ENCODE measurements around the gene CCM2L.
A peak's percentile ranks its signal among the peaks of the same experiment; 100 is the strongest.

Gene CCM2L

DNA sequence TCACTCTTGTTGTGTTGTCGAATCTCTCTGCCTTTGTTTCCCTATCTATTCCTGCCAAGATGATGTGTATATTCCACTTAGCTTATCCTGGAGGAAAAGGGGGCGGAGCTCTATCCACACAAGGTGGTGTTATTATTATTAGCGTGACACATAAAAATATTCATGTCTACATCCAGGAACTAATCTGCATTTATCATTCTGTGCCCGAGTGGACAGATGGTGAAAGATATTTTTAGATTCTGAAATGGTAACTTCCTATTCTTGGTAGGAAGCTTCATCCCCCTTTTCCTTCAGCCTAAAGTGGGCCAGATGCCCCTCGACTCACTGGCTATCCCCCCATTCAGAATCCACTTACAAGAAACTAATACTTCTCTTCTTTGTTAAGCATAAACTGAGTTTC, 40.2 kb upstream of the CCM2L start:
- TF ChIP-seq CTCF (conservative IDR thresholded peaks at IDR 0.05; ENCODE audit: low read length), result no peak
- no peak for DNase-seq (ENCODE audit: low read depth)
- H3K4me3 ChIP-seq (ENCODE audit: low read length), result no peak overlapping the region

DNA sequence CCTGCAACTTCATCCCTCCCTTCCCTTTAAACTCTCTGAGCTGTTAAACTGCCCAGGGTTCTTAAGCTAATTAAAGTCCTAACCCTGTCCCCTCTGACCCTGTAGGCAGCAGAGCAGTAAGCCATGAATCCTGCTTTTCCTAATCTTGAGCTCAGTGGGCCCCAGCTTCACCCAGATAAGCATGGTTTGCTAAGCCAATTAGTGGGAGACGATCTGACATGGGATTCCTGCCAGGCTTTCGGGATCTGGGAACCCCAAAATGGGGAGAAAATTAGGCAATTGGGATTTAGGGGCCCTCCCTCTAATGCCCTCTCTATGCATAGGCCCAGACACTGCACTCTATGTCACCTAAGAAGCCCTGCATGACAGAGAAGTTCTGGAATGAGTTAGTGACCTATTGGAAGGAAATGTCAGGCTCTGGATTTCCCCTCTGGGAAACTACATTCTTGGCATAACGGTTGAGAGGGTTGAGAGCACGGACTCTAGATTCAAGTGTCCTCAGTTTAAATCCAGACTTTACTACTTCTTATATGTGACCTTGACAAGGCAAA, 37.7 kb upstream of the CCM2L start:
- H3K4me3 ChIP-seq (ENCODE audit: low read length), result no peak overlapping the region
- no peak for TF ChIP-seq CTCF (conservative IDR thresholded peaks at IDR 0.05; ENCODE audit: low read length)
- DNase-seq (ENCODE audit: low read depth), result peak; percentile 3

DNA sequence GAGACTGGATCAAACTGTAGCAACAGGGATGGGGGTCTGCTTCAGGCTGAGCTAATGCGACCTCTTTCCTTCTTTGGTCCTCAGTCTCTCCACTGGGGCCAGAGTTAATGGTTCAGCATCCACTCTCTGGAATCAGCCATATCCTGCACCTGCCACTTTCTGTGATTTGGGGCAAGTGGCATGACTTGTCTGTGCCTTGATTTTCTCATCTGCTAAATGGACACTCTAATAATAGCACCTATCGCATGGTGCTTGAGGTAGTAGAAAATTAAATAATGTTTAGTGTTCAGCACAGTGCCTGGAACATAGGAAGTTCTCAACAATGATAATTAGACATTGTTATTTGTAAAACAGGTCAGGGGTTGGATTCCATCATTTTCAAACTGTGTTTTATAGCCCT, 35.9 kb upstream of the CCM2L start:
- no peak overlapping the region for H3K4me3 ChIP-seq (ENCODE audit: low read length)
- DNase-seq (ENCODE audit: low read depth), result no peak
- no peak for TF ChIP-seq CTCF (conservative IDR thresholded peaks at IDR 0.05; ENCODE audit: low read length)

DNA sequence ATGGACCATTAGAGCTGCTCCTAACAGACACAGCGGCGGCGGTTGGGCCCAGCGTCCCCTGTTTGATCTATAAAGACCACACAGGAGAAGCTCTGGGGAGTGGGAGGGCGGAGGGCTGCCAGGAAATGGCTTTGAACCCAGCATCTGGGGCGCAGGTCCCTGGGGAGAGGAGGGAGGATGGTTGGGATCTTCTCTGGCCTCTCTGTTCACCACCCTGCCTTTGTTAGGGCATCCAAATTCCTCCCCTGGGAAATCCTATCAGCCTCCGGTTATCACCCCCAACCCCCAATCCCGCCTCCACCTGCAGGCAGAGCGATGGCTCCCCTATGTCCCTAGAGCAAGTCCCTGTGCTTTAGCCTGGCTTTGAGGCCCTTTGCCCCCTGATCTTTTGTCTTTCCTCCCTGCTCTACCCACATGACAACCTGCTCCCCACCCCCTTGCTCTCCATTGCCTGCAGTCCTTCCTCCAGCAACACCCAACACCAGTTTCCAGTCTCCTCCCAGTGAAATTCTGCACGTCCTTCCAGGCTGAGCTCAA, 35.2 kb upstream of the CCM2L start:
- DNase-seq (ENCODE audit: low read depth), result no peak
- TF ChIP-seq CTCF (conservative IDR thresholded peaks at IDR 0.05; ENCODE audit: low read length), result no peak
- no peak overlapping the region for H3K4me3 ChIP-seq (ENCODE audit: low read length)

DNA sequence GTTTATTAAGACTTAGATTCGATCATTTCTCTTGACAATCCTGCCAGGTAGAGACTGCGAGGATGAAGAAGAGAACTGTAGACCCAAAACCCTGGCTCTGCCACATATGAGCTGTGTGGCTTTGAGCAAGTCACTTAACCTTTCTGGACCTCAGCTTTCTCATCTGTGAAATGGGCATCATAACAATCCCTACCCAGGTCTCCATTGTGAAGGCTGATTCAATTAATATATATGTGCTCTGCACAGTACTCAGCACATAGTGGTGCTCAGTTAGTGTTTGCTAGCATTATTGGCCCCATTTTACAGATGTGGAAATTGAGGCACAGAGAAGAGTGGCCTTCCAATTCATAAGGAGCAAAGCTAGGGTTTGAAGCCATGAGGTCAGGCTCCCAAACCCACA, 34.4 kb upstream of the CCM2L start:
- no peak overlapping the region for H3K4me3 ChIP-seq (ENCODE audit: low read length)
- no peak for TF ChIP-seq CTCF (conservative IDR thresholded peaks at IDR 0.05; ENCODE audit: low read length)
- DNase-seq (ENCODE audit: low read depth), result no peak

DNA sequence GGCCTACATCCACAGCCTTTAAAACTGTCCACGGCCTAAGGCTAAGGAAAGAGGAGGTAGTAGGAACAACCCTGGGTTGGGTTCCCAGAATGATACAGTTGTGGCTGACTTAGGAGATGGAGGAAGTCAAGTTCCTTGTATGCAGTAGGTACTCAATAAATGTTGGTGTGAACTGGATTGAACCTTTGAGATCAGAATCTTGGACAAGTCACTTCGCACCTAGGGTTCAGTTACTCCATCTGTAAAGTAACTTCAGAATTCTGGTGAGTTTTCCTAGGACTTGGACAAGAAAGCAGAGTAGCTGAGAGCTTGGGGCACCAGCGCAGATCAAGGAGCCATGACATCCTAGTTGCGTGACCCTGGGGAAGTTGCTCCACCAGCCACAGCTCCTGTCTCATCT, 33.2 kb upstream of the CCM2L start:
- DNase-seq (ENCODE audit: low read depth), result no peak
- no peak for TF ChIP-seq CTCF (conservative IDR thresholded peaks at IDR 0.05; ENCODE audit: low read length)
- no peak overlapping the region for H3K4me3 ChIP-seq (ENCODE audit: low read length)

GRCh38 chr20:31979713-31980426, 30.4 kb upstream of the CCM2L start:
- H3K4me3 ChIP-seq (ENCODE audit: low read length), result no peak overlapping the region
- no peak for TF ChIP-seq CTCF (conservative IDR thresholded peaks at IDR 0.05; ENCODE audit: low read length)
- no peak for DNase-seq (ENCODE audit: low read depth)
